HG02884 (cell line): ENCODE results near the gene HEXD.
A peak's percentile ranks its signal among the peaks of the same experiment; 100 is the strongest.
"Not testable (repeated sequence)": the region's sequence is repeated elsewhere in the genome, so short reads cannot be mapped to it uniquely, and the experiment has no call there.

ENCODE experiments used
- ATAC-seq: cut with Tn5 transposase; IDR thresholded peaks from one replicate; pipeline ENCODE4 v1.9.1; 2021; ENCODE audit warnings: mild to moderate bottlenecking, moderate library complexity; ENCODE audit not compliant: unreplicated experiment

HEXD gene

DNA sequence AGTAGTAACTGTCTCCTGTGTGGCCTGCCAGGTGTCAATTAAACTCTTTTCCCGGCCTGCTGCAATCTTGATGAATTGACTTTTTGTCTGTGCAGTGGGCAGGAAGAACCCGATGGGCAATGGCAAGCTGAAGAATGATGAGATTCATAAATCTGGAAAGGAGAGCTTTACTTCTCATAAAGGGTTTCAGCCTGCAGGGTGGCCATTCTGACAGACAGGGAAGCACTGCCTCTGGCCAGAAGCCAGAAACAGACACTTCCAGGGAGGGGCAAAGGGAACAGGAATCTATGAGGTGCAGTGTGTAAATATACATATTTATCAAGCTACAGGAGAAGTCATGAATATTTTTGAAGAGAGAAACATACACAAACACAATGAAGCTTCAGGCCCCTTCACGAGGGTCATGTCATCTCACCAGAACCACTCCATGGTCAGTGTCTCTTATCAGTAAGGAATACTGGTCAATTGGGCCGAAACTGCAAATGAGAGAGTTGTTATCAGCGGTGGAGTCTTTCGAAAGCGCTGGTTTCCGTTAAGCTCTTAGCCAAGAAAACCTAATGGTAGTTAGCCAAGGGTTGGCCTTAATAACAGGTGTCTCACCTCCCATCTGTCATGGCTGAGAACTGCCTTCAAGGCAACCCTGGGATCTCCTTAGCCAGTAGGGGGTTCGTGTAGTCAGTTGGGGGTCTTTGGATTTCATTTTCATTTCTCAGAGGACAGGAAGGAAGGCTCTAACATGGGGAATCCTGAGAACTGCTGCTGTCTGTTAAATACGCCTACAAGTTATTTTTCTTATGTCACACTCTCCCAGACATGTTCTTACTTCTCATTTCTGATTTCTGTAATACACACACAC is 39.2 kb downstream of the HEXD start:
- ATAC-seq = no peak

- ATAC-seq = no peak
Observed at GRCh38 chr17:82457929-82458178, 39.7 kb downstream of the HEXD start.

- ATAC-seq = peak; percentile 91
Observed at GRCh38 chr17:82458179-82458884, 40.2 kb downstream of the HEXD start, which contains the start of gene NARF. Gene NARF, plus strand, starts transcription at chr17:82458741. Its CDS starts 63 bp downstream, at chr17:82458804.

GRCh38 chr17:82458885-82459424 is 40.8 kb downstream of the HEXD start:
- ATAC-seq = no peak

GRCh38 chr17:82459936-82460335 is 41.8 kb downstream of the HEXD start:
- not testable (repeated sequence) for ATAC-seq

DNA sequence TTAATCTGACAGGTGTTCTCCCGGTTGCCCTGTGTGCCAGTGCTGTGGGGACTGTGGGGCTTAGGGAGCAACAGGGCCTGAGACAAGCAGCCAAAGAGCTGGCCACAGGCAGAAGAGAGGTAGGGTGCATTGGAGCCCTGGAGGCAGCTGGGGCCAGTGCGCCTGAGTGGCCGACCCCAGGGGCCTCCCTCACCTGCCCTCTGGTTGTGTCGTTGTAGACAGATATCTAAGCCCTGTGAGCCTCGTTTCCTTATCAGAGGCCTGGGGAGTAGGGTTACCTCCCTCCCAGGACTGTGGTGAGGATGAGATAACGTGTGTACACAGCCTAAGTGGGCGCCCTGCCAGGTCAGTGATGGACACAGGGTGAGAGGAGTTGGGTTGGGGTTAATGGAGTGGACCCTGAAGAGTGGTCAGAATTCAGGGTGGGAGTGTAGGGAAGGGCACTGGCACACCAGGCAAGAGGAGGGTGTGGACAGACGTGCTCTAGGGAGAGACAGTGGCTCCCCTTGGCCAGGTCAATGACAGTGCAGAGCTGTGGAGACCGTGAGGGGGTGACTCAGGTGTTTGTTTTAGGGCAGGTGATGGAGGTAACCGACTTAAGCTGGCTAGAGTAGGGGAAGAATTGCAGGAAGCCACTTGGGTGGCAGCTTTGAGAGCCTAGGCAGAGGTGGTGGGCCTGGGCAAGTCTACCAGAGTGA is 43.8 kb downstream of the HEXD start:
- no peak for ATAC-seq

DNA sequence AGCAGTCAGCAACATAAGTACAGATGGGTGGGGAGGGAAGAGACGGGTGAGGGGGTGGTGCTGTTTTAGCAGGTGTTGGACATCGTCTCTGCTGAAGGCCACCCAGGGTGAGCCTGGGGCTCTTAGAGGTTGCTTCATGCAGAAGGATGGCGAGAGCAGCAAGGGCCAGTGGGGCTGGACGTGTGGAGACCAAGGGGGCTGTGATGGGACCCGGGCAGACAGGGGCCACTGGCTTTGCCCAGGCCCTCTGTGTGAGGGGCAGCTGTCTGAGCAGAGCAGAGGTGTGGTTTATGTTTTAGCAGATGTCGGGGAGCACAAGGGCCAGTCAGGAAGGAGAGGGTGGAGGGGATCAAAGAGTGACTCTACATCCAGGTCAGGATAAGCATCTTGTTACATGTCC is 45.2 kb downstream of the HEXD start:
- no peak for ATAC-seq

DNA sequence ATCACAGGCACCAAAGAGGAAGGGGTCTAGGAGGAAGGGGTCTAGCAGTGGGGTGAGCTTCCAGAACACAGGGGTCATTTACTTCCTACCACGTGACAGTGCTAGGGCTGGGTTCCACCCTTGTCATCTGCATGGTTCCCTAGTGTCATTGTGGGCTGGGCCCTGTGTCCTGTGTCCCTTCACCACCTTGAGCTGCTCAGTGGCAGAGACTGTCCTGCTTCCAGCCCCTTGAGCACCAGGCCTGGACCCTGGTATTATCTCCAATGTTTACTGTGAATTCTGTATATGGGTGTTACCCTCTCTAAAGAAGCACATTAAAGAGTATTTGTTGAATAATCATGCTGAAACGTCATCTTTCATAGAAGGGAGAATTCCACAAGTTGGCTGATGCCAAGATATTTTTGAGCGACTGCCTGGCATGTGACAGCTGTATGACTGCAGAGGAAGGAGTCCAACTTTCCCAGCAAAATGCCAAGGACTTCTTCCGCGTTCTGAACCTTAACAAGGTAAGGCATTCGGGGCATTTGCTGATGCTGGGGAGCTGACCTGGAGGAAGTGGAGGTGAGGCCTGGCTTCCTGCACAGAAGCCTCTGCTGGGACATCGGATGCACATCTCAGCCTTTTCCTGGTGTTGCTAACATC is 45.9 kb downstream of the HEXD start:
- no peak for ATAC-seq

GRCh38 chr17:82464567-82464929 is 46.4 kb downstream of the HEXD start:
- no peak for ATAC-seq

DNA sequence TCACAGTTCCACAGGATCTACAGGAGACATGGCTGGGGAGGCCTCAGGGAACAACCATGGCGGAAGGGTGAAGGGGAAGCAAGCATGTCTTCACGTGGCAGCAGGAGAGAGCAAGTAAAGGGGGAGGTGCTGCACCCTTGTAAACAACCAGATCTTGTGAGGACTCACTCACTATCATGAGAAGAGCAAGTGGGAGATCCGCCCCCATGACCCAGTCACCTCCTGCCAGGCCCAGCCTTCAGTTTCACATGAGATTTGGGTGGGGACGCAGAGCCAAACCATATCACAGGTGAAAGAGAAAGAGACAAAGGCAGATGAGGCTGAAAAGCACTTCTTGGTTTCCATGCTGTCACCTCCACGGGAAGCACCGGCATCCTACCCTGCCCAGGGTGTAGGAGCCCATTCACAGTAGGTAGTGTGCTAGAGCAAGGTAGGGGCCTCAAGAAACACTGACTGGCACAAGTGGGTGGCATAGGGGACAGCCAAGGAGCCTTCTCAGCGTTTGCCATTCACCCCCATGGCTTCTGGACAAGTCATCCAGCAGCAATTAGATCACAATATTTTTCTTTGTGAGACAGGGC is 47.0 kb downstream of the HEXD start:
- no peak for ATAC-seq

DNA sequence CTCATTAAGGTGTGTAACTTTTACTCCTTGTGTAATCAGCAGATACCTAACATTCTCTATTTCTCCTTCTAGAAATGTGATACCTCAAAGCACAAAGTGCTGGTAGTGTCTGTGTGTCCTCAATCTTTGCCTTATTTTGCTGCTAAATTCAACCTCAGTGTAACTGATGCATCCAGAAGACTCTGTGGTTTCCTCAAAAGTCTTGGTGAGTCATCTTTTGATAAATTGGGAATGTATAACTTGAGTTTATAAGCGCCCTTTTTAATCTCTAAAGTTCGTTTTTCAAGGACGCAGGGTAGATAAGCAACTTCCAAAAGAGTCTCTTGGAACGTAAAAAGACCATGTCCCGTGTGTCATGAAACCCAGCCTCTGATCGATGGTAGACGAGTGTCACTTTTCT is 50.5 kb downstream of the HEXD start:
- ATAC-seq = no peak

DNA sequence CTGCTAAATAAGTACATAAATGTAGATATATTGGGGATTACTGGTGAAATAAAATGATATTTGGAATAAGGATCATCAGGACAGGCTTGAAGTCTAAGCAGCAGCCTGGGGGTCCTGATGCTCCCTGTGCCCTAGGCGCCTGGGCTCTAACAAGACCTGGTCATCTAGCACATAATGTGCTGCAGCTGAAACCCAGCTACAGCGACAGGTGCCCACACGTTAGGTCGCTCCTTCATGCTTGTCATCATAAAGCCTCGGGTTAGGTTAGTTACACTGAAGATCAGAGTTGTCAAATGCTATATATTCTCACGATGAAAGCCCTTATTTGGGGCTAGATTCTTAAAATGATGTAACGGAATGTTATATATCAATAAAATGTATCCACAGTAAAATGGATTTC is 51.9 kb downstream of the HEXD start:
- no peak for ATAC-seq

DNA sequence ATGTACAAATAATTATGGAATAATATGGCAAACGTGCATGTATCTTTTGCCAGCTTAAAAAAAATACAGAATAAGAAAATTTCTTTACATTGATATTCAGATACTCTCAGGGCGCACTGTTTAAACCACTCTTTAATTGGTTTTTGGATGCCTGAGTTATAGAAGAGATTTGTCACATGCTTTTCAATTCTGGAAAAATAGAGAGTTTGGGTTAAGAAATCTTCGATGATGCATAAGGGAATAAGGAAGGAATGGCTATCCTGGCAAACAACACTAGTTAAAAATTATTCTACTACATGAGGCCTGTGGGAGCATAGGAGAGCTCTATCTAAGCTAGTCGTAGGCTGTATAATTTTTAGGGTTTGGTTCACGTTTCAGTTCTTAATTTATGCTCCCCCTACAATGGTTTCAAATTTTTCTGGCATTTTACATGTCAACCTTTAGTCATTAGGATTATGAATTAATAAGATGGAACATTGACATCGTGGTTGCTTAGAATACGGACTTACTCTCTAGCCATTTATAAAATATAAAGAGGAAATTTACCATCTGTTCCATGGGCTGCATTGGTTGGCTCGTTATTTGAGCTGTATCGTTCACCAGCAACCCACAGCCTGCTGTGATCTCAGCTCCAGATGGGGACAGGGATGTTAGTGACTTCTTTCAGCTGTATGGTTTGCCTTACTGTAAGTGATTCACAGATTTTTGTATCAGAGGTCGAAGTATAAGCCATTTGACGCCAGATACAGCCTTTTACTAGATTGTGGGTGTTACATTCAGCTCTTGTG is 56.3 kb downstream of the HEXD start:
- ATAC-seq = no peak

- ATAC-seq = no peak
Observed at GRCh38 chr17:82475458-82475857, 57.3 kb downstream of the HEXD start.

DNA sequence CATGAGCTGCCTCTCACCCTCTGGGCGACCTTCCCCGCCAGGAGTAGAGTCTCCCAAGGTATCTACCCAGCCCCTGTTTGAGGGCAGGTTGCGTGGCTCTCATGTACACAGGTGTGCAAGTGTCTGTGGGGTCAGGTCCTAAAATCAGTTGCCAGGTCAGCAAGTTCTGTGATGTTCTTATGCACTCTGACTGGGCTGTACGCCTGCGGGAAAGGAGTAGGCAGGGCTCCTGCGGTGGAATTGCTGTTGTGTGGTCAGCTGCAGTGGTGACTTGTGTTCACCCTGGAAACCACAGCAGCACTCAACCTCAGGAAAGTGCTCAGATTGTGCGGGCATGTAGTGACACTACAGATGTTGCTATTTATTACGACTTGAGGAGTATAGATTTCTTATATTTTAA is 59.8 kb downstream of the HEXD start:
- ATAC-seq = no peak

- no peak for ATAC-seq
Observed at GRCh38 chr17:82479602-82480001, 61.5 kb downstream of the HEXD start.

GRCh38 chr17:82480318-82480717 is 62.2 kb downstream of the HEXD start:
- no peak for ATAC-seq

GRCh38 chr17:82483204-82483660 is 65.1 kb downstream of the HEXD start:
- no peak for ATAC-seq

- no peak for ATAC-seq
Observed at GRCh38 chr17:82483836-82484235, 65.7 kb downstream of the HEXD start.
